ENCODE results near the gene MYO18B. TPM values are rescaled to one million over a fixed set of nuclear protein-coding genes. Genes with fewer than 3 reads are reported as not detected.

Gene MYO18B
- polyA plus RNA-seq, 3 donors, result not detected

- peaks cover 3 to 10% (median 10%) of the 10 kb centered on the region in 3 donors for H3K27me3 Mint-ChIP-seq (ENCODE audit: low read depth in 3 of 3)
- peaks cover 0 to 1% (median 0%) of the 10 kb centered on the region in 7 donors for H3K9me3 Mint-ChIP-seq
- TF ChIP-seq CTCF (IDR thresholded peaks at IDR 0.05), result peak; percentile 24
- no peaks in the 10 kb centered on the region for H3K36me3 ChIP-seq (replicated peaks in 1 of 2; ENCODE audit: control insufficient read depth in 1 of 2, insufficient read depth in 2 of 2, low read length in 2 of 2)
- intact Hi-C loops (cut with micrococcal nuclease), result no loop called here
- peaks cover 0 to 4% of the 10 kb centered on the region in 2 donors for H3K27me3 ChIP-seq (ENCODE audit: control insufficient read depth in 2 of 2, insufficient read depth in 2 of 2, low read length in 2 of 2)
- no peak overlapping the region for H3K4me3 ChIP-seq (replicated peaks in 1 of 3; ENCODE audit: low read depth in 2 of 3, low read length in 3 of 3)
- H3K4me1 ChIP-seq (ENCODE audit: control insufficient read depth in 1 of 2, insufficient read depth in 2 of 2, low read length in 2 of 2), result no peaks in the 10 kb centered on the region
- H3K79me2 ChIP-seq (ENCODE audit: insufficient read depth, low read length), result no peaks in the 10 kb centered on the region
- no peak overlapping the region for H2AFZ ChIP-seq (ENCODE audit: insufficient read depth, low read depth, low read length, poor library complexity, severe bottlenecking)
- H3K4me3 Mint-ChIP-seq, result no peak overlapping the region
- no peaks in the 10 kb centered on the region for H3K9me3 ChIP-seq (replicated peaks in 1 of 2; ENCODE audit: control insufficient read depth in 1 of 2, insufficient read depth in 1 of 2, low read length in 2 of 2)
- WGBS (ENCODE audit: insufficient coverage), result 65% methylated on average over 9 of the region's 12 CpGs
- H3K4me1 Mint-ChIP-seq, result peaks cover 2% of the 10 kb centered on the region
- H3K9ac ChIP-seq (ENCODE audit: insufficient read depth, low read length, poor library complexity, severe bottlenecking), result no peak overlapping the region
- no peaks in the 10 kb centered on the region for H3K36me3 Mint-ChIP-seq
- H3K27ac Mint-ChIP-seq, result no peak overlapping the region
- DNase-seq, result no peak
- no peak overlapping the region for H3K4me2 ChIP-seq (replicated peaks; ENCODE audit: extremely low read depth, low read length, poor library complexity, severe bottlenecking)
- H4K20me1 ChIP-seq (ENCODE audit: insufficient read depth, low read length), result no peaks in the 10 kb centered on the region
- no peak overlapping the region for H3K27ac ChIP-seq (ENCODE audit: low read depth in 1 of 2, low read length in 2 of 2)
These were observed 32.6 kb downstream of the MYO18B start for GRCh38 chr22:25774575-25775026.

DNA sequence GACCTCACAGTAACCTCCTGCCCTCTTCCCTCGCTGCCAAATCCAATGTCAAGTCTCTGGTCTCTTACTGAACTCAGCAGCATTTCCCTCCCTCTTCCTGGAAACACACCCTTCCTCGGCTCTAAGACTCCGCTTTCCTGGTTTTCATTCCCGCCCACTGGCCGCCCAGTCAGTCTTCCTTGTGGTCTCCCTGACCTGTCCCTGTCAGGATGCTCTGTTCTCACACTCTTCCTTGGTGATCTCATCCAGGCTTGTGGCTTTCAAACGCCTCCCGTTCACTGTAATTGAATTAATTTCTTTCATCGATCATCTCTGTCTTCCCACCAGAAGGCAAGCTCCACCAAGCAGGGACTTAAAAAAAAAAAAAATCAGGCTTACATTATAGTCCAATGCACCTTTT is 33.5 kb downstream of the MYO18B start:
- Mint-ChIP-seq H3K4me1 (peaks cover 2% of the 10 kb centered on the region), H3K4me3 (no peak overlapping the region), H3K27me3 (ENCODE audit: low read depth in 3 of 3) (peaks cover 2 to 12% (median 11%) of the 10 kb centered on the region in 3 donors), H3K36me3 (no peaks in the 10 kb centered on the region), H3K9me3 (peaks cover 0 to 1% (median 0%) of the 10 kb centered on the region in 7 donors), H3K27ac (no peak overlapping the region)
- no peaks in the 10 kb centered on the region for H3K4me1 ChIP-seq (ENCODE audit: control insufficient read depth in 1 of 2, insufficient read depth in 2 of 2, low read length in 2 of 2)
- no peak overlapping the region for H3K27ac ChIP-seq (ENCODE audit: low read depth in 1 of 2, low read length in 2 of 2)
- no peak for TF ChIP-seq CTCF (IDR thresholded peaks at IDR 0.05)
- no peaks in the 10 kb centered on the region for H4K20me1 ChIP-seq (ENCODE audit: insufficient read depth, low read length)
- intact Hi-C loops (cut with micrococcal nuclease), result no loop called here
- H3K4me3 ChIP-seq (replicated peaks in 1 of 3; ENCODE audit: low read depth in 2 of 3, low read length in 3 of 3), result no peak overlapping the region
- H3K27me3 ChIP-seq (ENCODE audit: control insufficient read depth in 2 of 2, insufficient read depth in 2 of 2, low read length in 2 of 2), result peaks cover 0 to 4% of the 10 kb centered on the region in 2 donors
- DNase-seq, result no peak
- no peaks in the 10 kb centered on the region for H3K36me3 ChIP-seq (replicated peaks in 1 of 2; ENCODE audit: control insufficient read depth in 1 of 2, insufficient read depth in 2 of 2, low read length in 2 of 2)
- H3K79me2 ChIP-seq (ENCODE audit: insufficient read depth, low read length), result no peaks in the 10 kb centered on the region
- no peak overlapping the region for H2AFZ ChIP-seq (ENCODE audit: insufficient read depth, low read depth, low read length, poor library complexity, severe bottlenecking)
- H3K9ac ChIP-seq (ENCODE audit: insufficient read depth, low read length, poor library complexity, severe bottlenecking), result no peak overlapping the region
- WGBS (ENCODE audit: insufficient coverage), result 86% methylated on average over 8 of the region's 8 CpGs
- no peaks in the 10 kb centered on the region for H3K9me3 ChIP-seq (replicated peaks in 1 of 2; ENCODE audit: control insufficient read depth in 1 of 2, insufficient read depth in 1 of 2, low read length in 2 of 2)
- H3K4me2 ChIP-seq (replicated peaks; ENCODE audit: extremely low read depth, low read length, poor library complexity, severe bottlenecking), result no peak overlapping the region
